Measurements from ENCODE around the gene SMPDL3B.
A peak's percentile ranks its signal among the peaks of the same experiment; 100 is the strongest.

The SMPDL3B gene

GRCh38 chr1:27940870-27941560 lies 6.2 kb downstream of the SMPDL3B start:
- DNase-seq (ENCODE audit: low spot score) = no peak

GRCh38 chr1:27941671-27942540 lies 7.1 kb downstream of the SMPDL3B start:
- no peak for DNase-seq (ENCODE audit: low spot score)

- DNase-seq (ENCODE audit: low spot score) = no peak
Measured at GRCh38 chr1:27945020-27945419, 10.2 kb downstream of the SMPDL3B start.

GRCh38 chr1:27949027-27949426 lies 14.2 kb downstream of the SMPDL3B start:
- DNase-seq (ENCODE audit: low spot score) = no peak

- no peak for DNase-seq (ENCODE audit: low spot score)
Measured at GRCh38 chr1:27951396-27951795, 16.6 kb downstream of the SMPDL3B start.

GRCh38 chr1:27952147-27952546 lies 17.3 kb downstream of the SMPDL3B start:
- no peak for DNase-seq (ENCODE audit: low spot score)

- DNase-seq (ENCODE audit: low spot score) = no peak
Measured at GRCh38 chr1:27954186-27954585, 19.4 kb downstream of the SMPDL3B start.

DNA sequence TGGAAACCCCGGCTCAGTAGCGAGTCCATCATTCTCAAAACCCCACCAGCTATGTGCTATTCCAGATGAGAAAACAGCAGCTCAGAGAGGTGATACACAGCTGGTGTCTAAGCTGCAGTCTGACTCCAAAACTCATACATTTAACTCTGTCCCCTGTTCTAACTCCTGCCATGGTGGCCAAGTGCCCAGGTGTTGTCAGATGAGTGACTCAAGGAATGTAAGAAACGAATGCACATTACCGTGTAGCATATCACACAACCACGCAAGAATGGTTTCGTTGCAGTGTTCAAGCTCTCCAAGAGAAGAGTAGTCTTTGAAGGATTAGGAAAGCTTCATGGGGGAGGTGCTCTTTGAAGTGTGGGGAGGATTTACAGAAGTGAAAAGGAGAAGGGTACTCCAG lies 20.3 kb downstream of the SMPDL3B start:
- DNase-seq (ENCODE audit: low spot score) = no peak

DNA sequence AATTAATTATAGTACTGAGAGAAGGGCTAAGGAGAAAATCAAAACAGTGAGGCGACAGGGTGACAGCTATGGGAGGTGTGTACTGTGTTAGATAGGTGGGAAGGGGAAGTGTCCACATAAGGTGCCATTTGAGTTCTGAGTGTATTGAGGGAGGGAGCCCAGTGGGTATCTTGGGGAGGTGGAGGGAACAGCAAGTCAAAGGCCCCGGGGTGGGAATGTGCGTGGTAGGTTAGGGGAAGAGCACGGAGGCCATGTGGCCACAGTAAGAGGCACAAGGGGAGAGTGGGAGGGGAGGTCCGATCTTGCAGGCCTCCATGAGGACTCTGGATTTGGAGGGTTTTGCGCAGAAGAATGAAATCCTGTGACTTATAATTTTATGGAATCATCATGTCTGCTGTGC lies 22.0 kb downstream of the SMPDL3B start:
- no peak for DNase-seq (ENCODE audit: low spot score)

GRCh38 chr1:27957655-27958054 lies 22.9 kb downstream of the SMPDL3B start:
- no peak for DNase-seq (ENCODE audit: low spot score)

DNA sequence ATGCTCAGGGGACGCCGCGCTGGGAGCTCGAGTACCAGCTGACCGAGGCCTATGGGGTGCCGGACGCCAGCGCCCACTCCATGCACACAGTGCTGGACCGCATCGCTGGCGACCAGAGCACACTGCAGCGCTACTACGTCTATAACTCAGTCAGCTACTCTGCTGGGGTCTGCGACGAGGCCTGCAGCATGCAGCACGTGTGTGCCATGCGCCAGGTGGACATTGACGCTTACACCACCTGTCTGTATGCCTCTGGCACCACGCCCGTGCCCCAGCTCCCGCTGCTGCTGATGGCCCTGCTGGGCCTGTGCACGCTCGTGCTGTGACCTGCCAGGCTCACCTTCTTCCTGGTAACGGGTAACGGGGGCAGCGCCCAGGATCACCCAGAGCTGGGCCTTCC lies 23.7 kb downstream of the SMPDL3B start:
- DNase-seq (ENCODE audit: low spot score) = no peak

DNA sequence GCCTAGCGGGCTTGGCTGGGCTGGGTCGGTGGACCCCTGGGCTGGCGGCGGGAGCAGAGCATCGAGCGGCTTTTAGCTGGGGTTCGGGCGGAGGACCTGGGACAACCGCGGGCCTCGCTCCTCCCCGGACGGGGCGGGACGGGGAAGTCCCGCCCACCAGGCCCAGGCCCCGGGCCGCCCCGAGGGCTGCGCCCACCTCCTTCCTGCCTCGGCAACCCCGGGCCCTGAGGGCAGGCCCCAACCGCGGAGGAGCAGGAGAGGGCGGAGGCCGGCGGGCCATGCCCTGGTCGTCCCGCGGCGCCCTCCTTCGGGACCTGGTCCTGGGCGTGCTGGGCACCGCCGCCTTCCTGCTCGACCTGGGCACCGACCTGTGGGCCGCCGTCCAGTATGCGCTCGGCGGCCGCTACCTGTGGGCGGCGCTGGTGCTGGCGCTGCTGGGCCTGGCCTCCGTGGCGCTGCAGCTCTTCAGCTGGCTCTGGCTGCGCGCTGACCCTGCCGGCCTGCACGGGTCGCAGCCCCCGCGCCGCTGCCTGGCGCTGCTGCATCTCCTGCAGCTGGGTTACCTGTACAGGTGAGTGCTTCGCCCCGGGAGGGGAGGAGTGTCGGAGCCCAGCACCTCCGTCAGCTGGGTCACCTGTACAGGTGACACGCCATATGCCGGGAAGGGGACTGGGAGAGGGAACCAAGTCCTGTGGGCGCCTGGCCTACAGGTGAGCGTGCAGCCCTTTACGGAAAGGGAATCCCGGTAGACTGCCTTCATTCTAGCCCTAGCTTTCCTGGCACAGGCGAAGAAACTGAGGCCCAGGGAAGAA lies 25.2 kb downstream of the SMPDL3B start, which contains the start of gene XKR8:
TSS of gene XKR8 (plus strand) at position 182 of the 812 bp plus-strand sequence. CDS start at position 279, 97 bp downstream.
- peak; percentile 84 for DNase-seq (ENCODE audit: low spot score)

GRCh38 chr1:27960762-27961645 lies 26.2 kb downstream of the SMPDL3B start:
- DNase-seq (ENCODE audit: low spot score) = no peak

- DNase-seq (ENCODE audit: low spot score) = no peak
Measured at GRCh38 chr1:27961646-27962221, 26.9 kb downstream of the SMPDL3B start.

GRCh38 chr1:27963393-27963792 lies 28.6 kb downstream of the SMPDL3B start:
- DNase-seq (ENCODE audit: low spot score) = no peak

GRCh38 chr1:27966402-27967105 lies 31.8 kb downstream of the SMPDL3B start:
- no peak for DNase-seq (ENCODE audit: low spot score)

DNA sequence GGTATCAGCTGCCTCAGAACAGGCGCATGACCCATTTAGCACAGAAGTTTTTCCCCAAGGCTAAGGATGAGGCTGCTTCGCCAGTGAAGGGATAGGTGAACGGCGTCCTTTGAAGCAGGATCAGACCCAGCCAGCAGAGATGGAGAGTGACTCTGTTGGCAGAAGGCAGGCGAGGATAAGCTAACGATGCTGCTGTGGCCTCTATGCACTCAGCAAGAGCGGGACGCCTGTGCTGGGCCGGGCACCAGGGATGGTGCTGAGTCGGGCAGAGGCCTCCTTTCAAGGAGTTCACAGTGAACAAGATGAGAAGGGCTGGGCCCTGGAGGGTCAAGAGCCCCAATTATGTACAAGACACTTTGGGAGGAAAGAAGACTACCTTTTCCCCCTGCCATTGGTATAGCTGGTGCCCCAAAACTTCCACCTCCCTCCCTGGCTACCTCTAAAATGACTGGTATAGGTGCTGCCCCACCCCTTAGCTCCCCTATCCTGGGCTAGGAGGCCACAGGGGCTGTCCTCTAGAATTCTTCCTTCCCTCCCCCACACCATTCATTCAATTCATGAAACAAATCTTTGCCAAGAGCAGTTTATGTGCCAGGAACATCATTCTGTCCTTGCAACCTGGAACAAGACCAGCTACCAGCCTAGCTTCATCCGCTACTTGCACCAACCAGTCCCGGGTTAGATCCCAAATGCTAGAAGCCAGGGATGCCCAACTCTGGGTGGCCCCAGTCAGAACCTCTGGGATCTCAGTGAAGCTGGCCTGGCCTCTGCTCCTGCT lies 32.5 kb downstream of the SMPDL3B start:
- DNase-seq (ENCODE audit: low spot score) = no peak

DNA sequence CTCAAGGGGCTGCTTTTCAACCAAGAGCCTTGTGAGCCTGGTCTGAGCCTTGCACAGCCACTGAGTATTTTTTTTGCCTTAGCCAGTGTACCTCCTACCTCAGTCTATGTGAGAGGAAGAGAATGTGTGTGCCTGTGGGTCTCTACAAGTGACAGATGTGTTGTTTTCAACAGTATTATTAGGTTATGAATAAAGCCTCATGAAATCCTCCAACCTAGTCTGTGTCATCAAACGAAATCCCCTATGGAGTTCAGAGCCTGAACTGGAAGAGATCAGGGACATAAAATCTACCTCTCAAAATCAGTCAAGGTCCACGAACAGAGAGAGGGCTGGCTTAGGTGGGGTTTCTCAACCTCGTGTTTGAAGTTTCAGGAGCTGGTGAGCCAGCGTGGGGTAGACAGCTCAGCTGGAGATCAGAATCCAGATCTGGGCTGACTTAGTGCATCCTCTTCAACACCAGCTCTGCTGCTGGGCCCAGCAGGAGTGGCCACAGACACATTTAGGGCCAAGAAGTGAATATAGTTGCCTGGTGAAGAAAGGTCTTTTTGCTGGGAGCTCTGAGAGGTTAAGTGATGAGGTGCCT lies 33.2 kb downstream of the SMPDL3B start:
- no peak for DNase-seq (ENCODE audit: low spot score)

DNA sequence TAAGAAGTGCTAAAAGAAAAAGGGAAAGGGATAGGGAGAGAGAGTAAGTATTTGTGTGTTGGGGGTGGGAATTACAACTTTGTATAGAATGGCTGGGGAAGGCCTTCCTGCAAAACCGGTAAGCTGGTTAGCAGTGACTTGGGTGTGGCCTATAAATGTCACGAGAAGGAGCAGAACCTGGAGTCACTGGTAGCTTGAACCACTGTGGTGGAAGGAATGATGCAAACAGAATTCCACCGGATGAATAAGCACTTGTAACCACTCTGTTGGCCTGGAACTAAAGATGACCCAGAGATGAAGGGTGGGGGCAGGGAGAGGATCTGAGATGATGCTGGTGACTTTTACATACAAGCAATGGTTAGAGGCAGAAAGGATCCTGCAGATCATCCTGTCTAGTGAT lies 33.9 kb downstream of the SMPDL3B start:
- DNase-seq (ENCODE audit: low spot score) = no peak

Data from CD4-positive, alpha-beta T cell treated with Interleukin-6 at 100 ng/mL for 8 hours (primary cell).